ENCODE measurements around the gene SERAC1.

SERAC1 gene

GRCh38 chr6:158069800-158070195 lies 98.3 kb downstream of the SERAC1 start:
- Histone ChIP-seq H3K4me3 (replicated peaks; ENCODE audit: insufficient read depth, low read length) (no peak overlapping the region), H3K27me3 (ENCODE audit: insufficient read depth, poor library complexity, severe bottlenecking) (no peaks in the 10 kb centered on the region), H3K27ac (replicated peaks) (no peak overlapping the region)
- no peak for DNase-seq (ENCODE audit: low read depth in 1 of 2, low spot score in 1 of 2)
- TF ChIP-seq GABPA (IDR thresholded peaks at IDR 0.05; ENCODE audit: low read depth) (no peak), REST (IDR thresholded peaks at IDR 0.05; ENCODE audit: insufficient replicate concordance, low read depth) (no peak), CTCF (IDR thresholded peaks at IDR 0.05; ENCODE audit: insufficient read depth, low read length) (no peak), POLR2AphosphoS5 (IDR thresholded peaks at IDR 0.05; ENCODE audit: low read depth) (no peak), SPI1 (IDR thresholded peaks at IDR 0.05; ENCODE audit: borderline replicate concordance, low read depth) (no peak)

- no peak overlapping the region for H3K27ac ChIP-seq (replicated peaks)
- TF ChIP-seq SPI1 (IDR thresholded peaks at IDR 0.05; ENCODE audit: borderline replicate concordance, low read depth), result no peak
- no peak for TF ChIP-seq CTCF (IDR thresholded peaks at IDR 0.05; ENCODE audit: insufficient read depth, low read length)
- no peak for TF ChIP-seq GABPA (IDR thresholded peaks at IDR 0.05; ENCODE audit: low read depth)
- TF ChIP-seq REST (IDR thresholded peaks at IDR 0.05; ENCODE audit: insufficient replicate concordance, low read depth), result no peak
- no peak for TF ChIP-seq POLR2AphosphoS5 (IDR thresholded peaks at IDR 0.05; ENCODE audit: low read depth)
- no peaks in the 10 kb centered on the region for H3K27me3 ChIP-seq (ENCODE audit: insufficient read depth, poor library complexity, severe bottlenecking)
- no peak overlapping the region for H3K4me3 ChIP-seq (replicated peaks; ENCODE audit: insufficient read depth, low read length)
- no peak for DNase-seq (ENCODE audit: low read depth in 1 of 2, low spot score in 1 of 2)
These were observed 98.9 kb downstream of the SERAC1 start for GRCh38 chr6:158068893-158069799.

- H3K27ac ChIP-seq (replicated peaks), result no peak overlapping the region
- H3K27me3 ChIP-seq (ENCODE audit: insufficient read depth, poor library complexity, severe bottlenecking), result no peaks in the 10 kb centered on the region
- no peak for DNase-seq (ENCODE audit: low read depth in 1 of 2, low spot score in 1 of 2)
- no peak overlapping the region for H3K4me3 ChIP-seq (replicated peaks; ENCODE audit: insufficient read depth, low read length)
- TF ChIP-seq POLR2AphosphoS5 (IDR thresholded peaks at IDR 0.05; ENCODE audit: low read depth) (no peak), GABPA (IDR thresholded peaks at IDR 0.05; ENCODE audit: low read depth) (no peak), CTCF (IDR thresholded peaks at IDR 0.05; ENCODE audit: insufficient read depth, low read length) (no peak), REST (IDR thresholded peaks at IDR 0.05; ENCODE audit: insufficient replicate concordance, low read depth) (no peak), SPI1 (IDR thresholded peaks at IDR 0.05; ENCODE audit: borderline replicate concordance, low read depth) (no peak)
These were observed 99.7 kb downstream of the SERAC1 start for GRCh38 chr6:158068156-158068892.

Data from HL-60 (cell line).